GM23338 (cell line): ENCODE data around the gene SORL1. TPM values are rescaled to one million over a fixed set of nuclear protein-coding genes. Genes with fewer than 3 reads are reported as not detected.

Experiments used
- ATAC-seq: fragments of 200-7000 bp; cut with Tn5 transposase; 3 replicates; pipeline ENCODE4 v1.9.1; 2020
- DNase-seq: peaks from one replicate; pipeline ENCODE4 v3.0.0-alpha.2; 2015; ENCODE audit warnings: low spot score
- H2AFZ ChIP-seq: fragments of 200-600 bp; sonication (generic); 2 replicates; pipeline ENCODE4 v1.8.0; 2016; ENCODE audit warnings: antibody characterized with exemption, mild to moderate bottlenecking, moderate library complexity
- H3F3A ChIP-seq: fragments of 200-600 bp; sonication (generic); replicated peaks from 2 replicates; pipeline ENCODE4 v1.8.0; 2017; ENCODE audit warnings: antibody characterized with exemption, mixed run types, low read depth
- H3K27ac ChIP-seq: fragments of 200-600 bp; sonication (generic); 2 replicates; pipeline ENCODE4 v1.6.1; 2016; ENCODE audit warnings: low read depth
- H3K27me3 ChIP-seq: fragments of 200-600 bp; sonication (generic); 2 replicates; pipeline ENCODE4 v1.8.0; 2016; ENCODE audit warnings: mild to moderate bottlenecking, mixed run types, moderate library complexity; ENCODE audit not compliant: insufficient read depth
- H3K36me3 ChIP-seq: fragments of 200-600 bp; sonication (generic); 2 replicates; pipeline ENCODE4 v1.8.0; 2016; ENCODE audit warnings: mild to moderate bottlenecking; ENCODE audit not compliant: insufficient read depth
- H3K4me1 ChIP-seq: fragments of 200-600 bp; sonication (generic); 2 replicates; pipeline ENCODE4 v1.8.0; 2016; ENCODE audit warnings: mild to moderate bottlenecking, moderate library complexity; ENCODE audit not compliant: insufficient read depth
- H3K4me2 ChIP-seq: fragments of 200-600 bp; sonication (generic); 2 replicates; pipeline ENCODE4 v1.7.1; 2017; ENCODE audit warnings: mixed run types
- H3K4me3 ChIP-seq: fragments of 200-600 bp; sonication (generic); 2 replicates; pipeline ENCODE4 v1.6.1; 2016; ENCODE audit warnings: mixed run types
- H3K79me2 ChIP-seq: fragments of 200-600 bp; sonication (generic); replicated peaks from 2 replicates; pipeline ENCODE4 v1.8.0; 2017; ENCODE audit warnings: mild to moderate bottlenecking; ENCODE audit not compliant: insufficient read depth
- H3K9me2 ChIP-seq: fragments of 200-600 bp; sonication (generic); 2 replicates; pipeline ENCODE4 v1.8.0; 2017; ENCODE audit not compliant: insufficient read depth
- H4K20me1 ChIP-seq: fragments of 200-600 bp; sonication (generic); replicated peaks from 2 replicates; pipeline ENCODE4 v1.8.0; 2017; ENCODE audit warnings: mild to moderate bottlenecking; ENCODE audit not compliant: insufficient read depth
- H3K27ac Mint-ChIP-seq: 2 replicates; pipeline ENCODE4 v1.8.0; 2020; ENCODE audit warnings: inconsistent platforms, mild to moderate bottlenecking, moderate library complexity, mixed read lengths
- H3K27me3 Mint-ChIP-seq: 3 replicates; pipeline ENCODE4 v1.8.0; 2022; ENCODE audit warnings: low read depth, mild to moderate bottlenecking, moderate library complexity, mixed read lengths, inconsistent platforms; ENCODE audit not compliant: insufficient read depth, poor library complexity
- H3K36me3 Mint-ChIP-seq: 3 replicates; pipeline ENCODE4 v1.8.0; 2021; ENCODE audit warnings: low read depth, mild to moderate bottlenecking, inconsistent platforms, moderate library complexity, mixed read lengths
- H3K4me1 Mint-ChIP-seq: 3 replicates; pipeline ENCODE4 v1.8.0; 2020; ENCODE audit warnings: mild to moderate bottlenecking, inconsistent platforms, mixed read lengths
- H3K4me3 Mint-ChIP-seq: 3 replicates; pipeline ENCODE4 v1.8.0; 2021; ENCODE audit warnings: moderate library complexity, mild to moderate bottlenecking, inconsistent platforms, mixed read lengths
- H3K9me3 Mint-ChIP-seq: 3 replicates; pipeline ENCODE4 v1.8.0; 2020; ENCODE audit warnings: moderate library complexity, mild to moderate bottlenecking, inconsistent platforms, mixed read lengths
- CREB1 ChIP-seq: fragments of 250-450 bp; sonication (Bioruptor Pico); IDR thresholded peaks from 2 replicates; pipeline ENCODE4 v1.5.0; 2020; ENCODE audit warnings: low read depth, mild to moderate bottlenecking, moderate library complexity
- CTCF ChIP-seq, 2 experiments: fragments of 200-600 bp in 1 of 2; sonication (generic) in 1 of 2; conservative IDR thresholded peaks; 2 replicates each; pipeline versions ENCODE4 v1.5.1 to v1.6.1; 2016 to 2017; ENCODE audit warnings: antibody characterized with exemption in 2 of 2, low read depth in 2 of 2, mild to moderate bottlenecking in 2 of 2, moderate library complexity in 1 of 2
- ETS1 ChIP-seq: IDR thresholded peaks from 2 replicates; pipeline ENCODE4 v1.6.1; 2016; ENCODE audit warnings: antibody characterized with exemption
- EZH2 ChIP-seq: fragments of 200-600 bp; sonication (generic); IDR thresholded peaks from one replicate; pipeline ENCODE4 v1.8.0; 2017; ENCODE audit warnings: antibody characterized with exemption, mild to moderate bottlenecking, low read depth; ENCODE audit not compliant: unreplicated experiment
- EZH2phosphoT487 ChIP-seq: fragments of 200-600 bp; sonication (generic); IDR thresholded peaks from one replicate; pipeline ENCODE4 v1.8.1; 2018; ENCODE audit warnings: antibody characterized with exemption; ENCODE audit not compliant: unreplicated experiment
- JUNB ChIP-seq: IDR thresholded peaks from one replicate; pipeline ENCODE4 v1.6.1; 2016; ENCODE audit warnings: antibody characterized with exemption; ENCODE audit not compliant: unreplicated experiment
- NANOG ChIP-seq: IDR thresholded peaks from 2 replicates; pipeline ENCODE4 v1.6.1; 2016; ENCODE audit warnings: antibody characterized with exemption, borderline replicate concordance
- REST ChIP-seq: IDR thresholded peaks from one replicate; pipeline ENCODE4 v1.6.1; 2018; ENCODE audit warnings: antibody characterized with exemption; ENCODE audit not compliant: unreplicated experiment
- STAT1 ChIP-seq: IDR thresholded peaks from one replicate; pipeline ENCODE4 v1.6.1; 2016; ENCODE audit warnings: antibody characterized with exemption; ENCODE audit not compliant: unreplicated experiment
- ZNF114 ChIP-seq: fragments of 250-450 bp; sonication (Bioruptor Pico); IDR thresholded peaks from 2 replicates; pipeline ENCODE4 v1.5.0; 2020; ENCODE audit warnings: mild to moderate bottlenecking, moderate library complexity
- ZNF331 ChIP-seq: fragments of 250-450 bp; sonication (Bioruptor Pico); IDR thresholded peaks from 2 replicates; pipeline ENCODE4 v1.5.0; 2020; ENCODE audit warnings: low read depth, mild to moderate bottlenecking, moderate library complexity
- polyA plus RNA-seq: library from polyadenylated mRNA; unstranded; fragments of >200 nt; fragmentation: Nextera tagmentation; extraction: Ambion mirVana; gene quantifications from 2 replicates; pipeline ENCODE4 v1.2.1, GENCODE V29; 2016
- total RNA-seq: library from RNA; depleted of rRNA; stranded (reverse); fragments of >200 nt; shearing (Covaris generic); gene quantifications from 2 replicates; pipeline ENCODE4 v1.2.3, GENCODE V29; 2014

The SORL1 gene
- total and polyA plus RNA-seq, 2 experiments from 2014 or later: 23.0 to 78.8 TPM

GRCh38 chr11:121652971-121653370 lies 200.9 kb downstream of the SORL1 start:
- peaks cover 35% of the 10 kb centered on the region for H3K4me1 ChIP-seq
- 0 out of 2 replicates have a peak, but pooled peaks cover 1% of the 10 kb centered on the region for H3K9me2 ChIP-seq
- H2AFZ ChIP-seq: no peak overlapping the region
- 0 out of 2 replicates have a peak, but pooled peaks cover 11% of the 10 kb centered on the region for H3F3A ChIP-seq
- ATAC-seq (peak; percentile 5; the same call in 2 of the 3 replicates), DNase-seq (peak; percentile 76)
- Mint-ChIP-seq H3K4me3 (no peak overlapping the region), H3K36me3 (peaks cover 8% of the 10 kb centered on the region; the same call in 2 of the 3 replicates), H3K4me1 (peaks cover 38% of the 10 kb centered on the region), H3K27ac (no peak overlapping the region), H3K27me3 (peaks cover 22% of the 10 kb centered on the region), H3K9me3 (peaks cover 11% of the 10 kb centered on the region; the same call in 2 of the 3 replicates)
- no peak overlapping the region for H3K4me2 ChIP-seq
- no peak overlapping the region for H3K27ac ChIP-seq
- H3K36me3 ChIP-seq: 0 out of 2 replicates have a peak, but pooled peaks cover 3% of the 10 kb centered on the region
- TF ChIP-seq JUNB (no peak), REST (no peak), CTCF (conservative IDR thresholded peaks at IDR 0.05; ENCODE audit: low read depth in 2 of 2) (peak; percentile 73 to 77)
- H3K27me3 ChIP-seq: no peaks in the 10 kb centered on the region
- no peaks in the 10 kb centered on the region for H3K79me2 ChIP-seq
- no peak overlapping the region for H3K4me3 ChIP-seq
- H4K20me1 ChIP-seq: no peaks in the 10 kb centered on the region

- H3K9me3 Mint-ChIP-seq: peaks cover 17% of the 10 kb centered on the region; the same call in 2 of the 3 replicates
- Histone ChIP-seq H3K27me3 (no peaks in the 10 kb centered on the region), H3K4me3 (peak overlapping the region; percentile 68; the same call in 1 of the 2 replicates), H3K79me2 (no peaks in the 10 kb centered on the region), H3K36me3 (0 out of 2 replicates have a peak, but pooled peaks cover 3% of the 10 kb centered on the region), H3K9me2 (no peaks in the 10 kb centered on the region), H3K4me1 (peaks cover 35% of the 10 kb centered on the region), H3K27ac (no peak overlapping the region; the same call in 1 of the 2 replicates), H3K4me2 (peak overlapping the region; percentile 83), H2AFZ (peak overlapping the region; percentile 97), H4K20me1 (no peaks in the 10 kb centered on the region), H3F3A (0 out of 2 replicates have a peak, but pooled peaks cover 11% of the 10 kb centered on the region)
- H3K4me1 Mint-ChIP-seq: peaks cover 38% of the 10 kb centered on the region
- DNase-seq (no peak), ATAC-seq (no peak)
- H3K4me3 Mint-ChIP-seq: no peak overlapping the region
- TF ChIP-seq ETS1: no peak
- TF ChIP-seq REST: no peak
- TF ChIP-seq STAT1: no peak
- no peak for TF ChIP-seq EZH2phosphoT487
- no peak for TF ChIP-seq JUNB
- TF ChIP-seq EZH2: no peak
- no peak for TF ChIP-seq ZNF331 (CRISPR knock-in tag)
- TF ChIP-seq ZNF114: no peak
- no peak for TF ChIP-seq NANOG
- TF ChIP-seq CREB1 (CRISPR knock-in tag): no peak
- peaks cover 13% of the 10 kb centered on the region; the same call in 2 of the 3 replicates for H3K36me3 Mint-ChIP-seq
- H3K27me3 Mint-ChIP-seq: peaks cover 22% of the 10 kb centered on the region
- H3K27ac Mint-ChIP-seq: no peak overlapping the region
Observed at GRCh38 chr11:121654259-121654842, 202.2 kb downstream of the SORL1 start.
